Measurements from ENCODE around the gene POLR2L.

- TF ChIP-seq CTCF (IDR thresholded peaks at IDR 0.05 in 8 of 11, conservative IDR thresholded peaks at IDR 0.05 in 3 of 11) (peak in 2 of 11 experiments; percentile 9 to 14), POLR2A (IDR thresholded peaks at IDR 0.05) (peak; percentile 28 to 77 (median 77))
These were observed at the start of gene POLR2L, which contains the start of gene TSPAN4 for GRCh38 chr11:842370-843002.

All from spleen (tissue), 7 donors.